GM23248 (cell line): ENCODE measurements around the gene C5orf58. TPM values are rescaled to one million over a fixed set of nuclear protein-coding genes. Genes with fewer than 3 reads are reported as not detected.

Experiments
- DNase-seq: peaks from one replicate; pipeline ENCODE4 v3.0.0-alpha.2; 2015
- H2AFZ ChIP-seq: fragments of 200-600 bp; sonication (generic); 2 replicates; pipeline ENCODE4 v1.6.1; 2016; ENCODE audit warnings: antibody characterized with exemption
- H3F3A ChIP-seq: fragments of 200-600 bp; sonication (generic); 2 replicates; pipeline ENCODE4 v1.6.1; 2016; ENCODE audit warnings: mild to moderate bottlenecking, antibody characterized with exemption, mixed run types; ENCODE audit not compliant: insufficient read depth
- H3K27ac ChIP-seq: fragments of 200-600 bp; sonication (generic); 2 replicates; pipeline ENCODE4 v1.5.1; 2016; ENCODE audit warnings: mild to moderate bottlenecking
- H3K27me3 ChIP-seq: fragments of 200-600 bp; sonication (generic); replicated peaks from 2 replicates; pipeline ENCODE4 v1.6.1; 2016; ENCODE audit warnings: mild to moderate bottlenecking; ENCODE audit not compliant: insufficient read depth
- H3K36me3 ChIP-seq: fragments of 200-600 bp; sonication (generic); 2 replicates; pipeline ENCODE4 v1.6.1; 2016; ENCODE audit warnings: low read depth, mild to moderate bottlenecking
- H3K4me1 ChIP-seq: fragments of 200-600 bp; sonication (generic); 2 replicates; pipeline ENCODE4 v1.6.1; 2016; ENCODE audit warnings: mild to moderate bottlenecking; ENCODE audit not compliant: insufficient read depth
- H3K4me2 ChIP-seq: fragments of 200-600 bp; sonication (generic); one replicate; pipeline ENCODE4 v1.6.1; 2016; ENCODE audit warnings: mild to moderate bottlenecking; ENCODE audit not compliant: unreplicated experiment
- H3K4me3 ChIP-seq: fragments of 200-600 bp; sonication (generic); 2 replicates; pipeline ENCODE4 v1.5.1; 2016; ENCODE audit warnings: mild to moderate bottlenecking
- H3K79me2 ChIP-seq: fragments of 200-600 bp; sonication (generic); 2 replicates; pipeline ENCODE4 v1.6.1; 2016; ENCODE audit warnings: mild to moderate bottlenecking; ENCODE audit not compliant: insufficient read depth
- H3K9ac ChIP-seq: fragments of 200-600 bp; sonication (generic); 2 replicates; pipeline ENCODE4 v1.6.1; 2016; ENCODE audit warnings: mild to moderate bottlenecking
- H3K9me2 ChIP-seq: fragments of 200-600 bp; sonication (generic); 2 replicates; pipeline ENCODE4 v1.6.1; 2016; ENCODE audit warnings: mixed run types, mild to moderate bottlenecking, moderate library complexity; ENCODE audit not compliant: insufficient read depth
- H3K9me3 ChIP-seq: fragments of 200-600 bp; sonication (generic); one replicate; pipeline ENCODE4 v1.6.1; 2017; ENCODE audit warnings: low read depth
- H4K20me1 ChIP-seq: fragments of 200-600 bp; sonication (generic); 2 replicates; pipeline ENCODE4 v1.6.0; 2016; ENCODE audit not compliant: insufficient read depth
- EZH2 ChIP-seq: fragments of 200-600 bp; sonication (generic); IDR thresholded peaks from 2 replicates; pipeline ENCODE4 v1.6.1; 2018; ENCODE audit warnings: antibody characterized with exemption, mild to moderate bottlenecking; ENCODE audit not compliant: insufficient read depth, poor library complexity, severe bottlenecking
- EZH2phosphoT487 ChIP-seq: fragments of 200-600 bp; sonication (generic); IDR thresholded peaks from 2 replicates; pipeline ENCODE4 v1.6.1; 2018; ENCODE audit warnings: antibody characterized with exemption, moderate library complexity, mild to moderate bottlenecking, low read depth; ENCODE audit not compliant: insufficient read depth
- WGBS, 2 experiments: methylation state at CpG; one replicate each; pipeline ENCODE4 v1.1.6; 2015 to 2017; ENCODE audit warnings: low lambda C conversion rate in 2 of 2, low coverage in 1 of 2; ENCODE audit errors: missing lambda C conversion rate in 2 of 2; 5-methylcytosine and 5-hydroxymethylcytosine counted together
- in situ Hi-C: fragments of 300-500 bp; cut with MboI; formaldehyde crosslinking; loops from 2 replicates; pipeline ENCODE4 v1.15.0; 2020
- polyA plus RNA-seq: library from polyadenylated mRNA; unstranded; fragments of >200 nt; fragmentation: Nextera tagmentation; extraction: Ambion mirVana; gene quantifications from 2 replicates; pipeline ENCODE4 v1.2.1, GENCODE V29; 2016
- total RNA-seq: library from RNA; depleted of rRNA; stranded (reverse); fragments of >200 nt; shearing (Covaris generic); gene quantifications from 2 replicates; pipeline ENCODE4 v1.2.3, GENCODE V29; 2014

C5orf58 gene
- total and polyA plus RNA-seq, 2 experiments from 2014 or later, result not detected

GRCh38 chr5:170283296-170283695 is 50.5 kb downstream of the C5orf58 start:
- Histone ChIP-seq H4K20me1 (no peaks in the 10 kb centered on the region), H3K27me3 (peaks cover 14% of the 10 kb centered on the region; the same call in 1 of the 2 replicates), H3K27ac (no peak overlapping the region), H3K4me3 (no peak overlapping the region), H2AFZ (no peak overlapping the region), H3K4me1 (no peaks in the 10 kb centered on the region), H3K9me2 (no peaks in the 10 kb centered on the region), H3K36me3 (no peaks in the 10 kb centered on the region), H3K79me2 (no peaks in the 10 kb centered on the region), H3F3A (no peaks in the 10 kb centered on the region), H3K4me2 (no peak overlapping the region), H3K9me3 (no peaks in the 10 kb centered on the region), H3K9ac (no peak overlapping the region)
- WGBS, 2 experiments, result 55 to 83% methylated on average over 1 of the region's 1 CpG
- no peak for DNase-seq
- in situ Hi-C loops, result no loop called here
- TF ChIP-seq EZH2, result no peak
- no peak for TF ChIP-seq EZH2phosphoT487

GRCh38 chr5:170284231-170284630 is 51.4 kb downstream of the C5orf58 start:
- TF ChIP-seq EZH2, result no peak
- TF ChIP-seq EZH2phosphoT487, result no peak
- in situ Hi-C loops, result no loop called here
- Histone ChIP-seq H3K4me3 (no peak overlapping the region), H3K9me2 (no peaks in the 10 kb centered on the region), H3K27me3 (peaks cover 14% of the 10 kb centered on the region; the same call in 1 of the 2 replicates), H3K4me2 (no peak overlapping the region), H3K9me3 (no peaks in the 10 kb centered on the region), H3K4me1 (no peaks in the 10 kb centered on the region), H4K20me1 (no peaks in the 10 kb centered on the region), H2AFZ (no peak overlapping the region), H3K9ac (no peak overlapping the region), H3F3A (no peaks in the 10 kb centered on the region), H3K36me3 (no peaks in the 10 kb centered on the region), H3K27ac (no peak overlapping the region), H3K79me2 (no peaks in the 10 kb centered on the region)
- DNase-seq, result no peak
- WGBS, 2 experiments, result 16 to 23% methylated on average over 2 of the region's 2 CpGs

GRCh38 chr5:170285181-170285580 is 52.4 kb downstream of the C5orf58 start:
- Histone ChIP-seq H3K9me2 (no peaks in the 10 kb centered on the region), H4K20me1 (no peaks in the 10 kb centered on the region), H3K4me2 (no peak overlapping the region), H3K4me1 (no peaks in the 10 kb centered on the region), H3F3A (no peaks in the 10 kb centered on the region), H2AFZ (no peak overlapping the region), H3K27ac (no peak overlapping the region), H3K4me3 (no peak overlapping the region), H3K9me3 (no peaks in the 10 kb centered on the region), H3K27me3 (peaks cover 19% of the 10 kb centered on the region; the same call in 1 of the 2 replicates), H3K36me3 (no peaks in the 10 kb centered on the region), H3K9ac (no peak overlapping the region), H3K79me2 (no peaks in the 10 kb centered on the region)
- no peak for DNase-seq
- in situ Hi-C loops, result no loop called here
- no peak for TF ChIP-seq EZH2
- TF ChIP-seq EZH2phosphoT487, result no peak

- TF ChIP-seq EZH2 (no peak), EZH2phosphoT487 (no peak)
- no peaks in the 10 kb centered on the region for H3K79me2 ChIP-seq
- no peak overlapping the region for H3K4me2 ChIP-seq
- no peaks in the 10 kb centered on the region for H3K9me3 ChIP-seq
- H3K4me3 ChIP-seq, result no peak overlapping the region
- in situ Hi-C loops, result no loop called here
- no peaks in the 10 kb centered on the region for H4K20me1 ChIP-seq
- no peaks in the 10 kb centered on the region for H3F3A ChIP-seq
- no peak overlapping the region for H3K27ac ChIP-seq
- H3K27me3 ChIP-seq, result peaks cover 23% of the 10 kb centered on the region; the same call in 1 of the 2 replicates
- H3K4me1 ChIP-seq, result no peaks in the 10 kb centered on the region
- 28 to 37% methylated on average over 3 of the region's 3 CpGs for WGBS, 2 experiments
- H3K9me2 ChIP-seq, result no peaks in the 10 kb centered on the region
- no peak overlapping the region for H3K9ac ChIP-seq
- H2AFZ ChIP-seq, result no peak overlapping the region
- no peaks in the 10 kb centered on the region for H3K36me3 ChIP-seq
- DNase-seq, result no peak
These were observed 53.7 kb downstream of the C5orf58 start for GRCh38 chr5:170286386-170286925.

GRCh38 chr5:170287532-170287931 is 54.7 kb downstream of the C5orf58 start:
- no peaks in the 10 kb centered on the region for H3K9me2 ChIP-seq
- no peak for DNase-seq
- H3K27me3 ChIP-seq, result peaks cover 25% of the 10 kb centered on the region
- H3K27ac ChIP-seq, result no peak overlapping the region
- in situ Hi-C loops, result no loop called here
- no peaks in the 10 kb centered on the region for H3K79me2 ChIP-seq
- no peak overlapping the region for H3K4me2 ChIP-seq
- H2AFZ ChIP-seq, result no peak overlapping the region
- H3K4me1 ChIP-seq, result no peaks in the 10 kb centered on the region
- H4K20me1 ChIP-seq, result no peaks in the 10 kb centered on the region
- H3K36me3 ChIP-seq, result no peaks in the 10 kb centered on the region
- H3F3A ChIP-seq, result no peaks in the 10 kb centered on the region
- WGBS, 2 experiments, result 0% methylated on average over 1 of the region's 1 CpG
- no peak overlapping the region for H3K9ac ChIP-seq
- no peaks in the 10 kb centered on the region for H3K9me3 ChIP-seq
- TF ChIP-seq EZH2phosphoT487 (no peak), EZH2 (no peak)
- H3K4me3 ChIP-seq, result no peak overlapping the region
